ENCODE measurements around the gene ZHX3. TPM values are rescaled to one million over a fixed set of nuclear protein-coding genes. Genes with fewer than 3 reads are reported as not detected.

ZHX3 gene
- total RNA-seq, 1 experiment from 2014 or later = 24.6 TPM

DNA sequence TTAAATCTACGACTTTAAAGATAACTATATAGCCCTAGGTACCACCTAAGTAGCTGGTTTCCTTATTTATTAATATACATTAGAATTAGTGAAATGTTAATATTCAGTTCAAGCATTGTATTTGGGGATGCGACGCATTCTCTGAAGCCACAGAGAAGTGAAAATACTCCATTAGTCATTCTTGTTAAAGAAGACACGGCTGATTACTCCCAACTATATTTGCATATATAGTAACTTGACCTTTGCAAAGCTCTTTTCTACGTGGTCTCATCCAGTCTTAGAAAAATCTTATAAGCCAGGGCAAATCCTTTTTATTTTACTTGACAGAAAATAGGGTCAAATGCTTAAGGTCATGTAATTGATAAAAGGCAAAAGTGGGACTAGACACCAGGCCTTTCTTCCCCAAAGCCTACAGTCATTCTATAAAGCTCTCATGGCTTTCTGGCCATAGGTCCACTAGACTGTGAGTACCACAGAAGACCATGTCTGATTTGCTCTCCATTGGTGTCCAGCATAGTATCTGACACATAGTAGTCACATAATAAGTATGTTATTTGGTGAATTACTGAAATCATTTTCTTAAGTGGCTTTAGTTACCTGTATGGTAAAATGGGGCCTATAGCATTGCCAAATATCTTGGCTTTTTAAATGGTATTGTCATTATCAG lies 11.3 kb downstream of the ZHX3 start:
- Histone ChIP-seq H3K9me3 (no peaks in the 10 kb centered on the region), H3K27me3 (replicated peaks; ENCODE audit: control insufficient read depth, insufficient read depth, low read length) (no peaks in the 10 kb centered on the region), H3K4me3 (ENCODE audit: low read depth, low read length) (no peak overlapping the region), H3K36me3 (ENCODE audit: control insufficient read depth, insufficient read depth, low read length) (no peaks in the 10 kb centered on the region), H3K4me1 (peaks cover 7% of the 10 kb centered on the region; the same call in 1 of the 2 replicates)
- Mint-ChIP-seq H3K27ac (ENCODE audit: unreplicated experiment) (no peak overlapping the region), H3K4me1 (ENCODE audit: low read depth, unreplicated experiment) (no peaks in the 10 kb centered on the region), H3K27me3 (ENCODE audit: insufficient read depth, unreplicated experiment) (no peaks in the 10 kb centered on the region), H3K9me3 (ENCODE audit: unreplicated experiment) (no peaks in the 10 kb centered on the region), H3K4me3 (ENCODE audit: unreplicated experiment) (no peak overlapping the region), H3K36me3 (ENCODE audit: insufficient read depth, unreplicated experiment) (no peaks in the 10 kb centered on the region)
- intact Hi-C loops (cut with micrococcal nuclease; ENCODE audit: unreplicated experiment) = no loop called here
- CTCF ChIA-PET = interaction anchor here (1.0 kb wide), 1 partner anchor 133 kb away, joined by 3 read pairs; no protein-coding TSS in a partner anchor
- no peak for DNase-seq
- BruUV-seq (replicated peaks) = no TSS peak
- POLR2A ChIA-PET = no interaction called here
- TF ChIP-seq, protein P1, sequence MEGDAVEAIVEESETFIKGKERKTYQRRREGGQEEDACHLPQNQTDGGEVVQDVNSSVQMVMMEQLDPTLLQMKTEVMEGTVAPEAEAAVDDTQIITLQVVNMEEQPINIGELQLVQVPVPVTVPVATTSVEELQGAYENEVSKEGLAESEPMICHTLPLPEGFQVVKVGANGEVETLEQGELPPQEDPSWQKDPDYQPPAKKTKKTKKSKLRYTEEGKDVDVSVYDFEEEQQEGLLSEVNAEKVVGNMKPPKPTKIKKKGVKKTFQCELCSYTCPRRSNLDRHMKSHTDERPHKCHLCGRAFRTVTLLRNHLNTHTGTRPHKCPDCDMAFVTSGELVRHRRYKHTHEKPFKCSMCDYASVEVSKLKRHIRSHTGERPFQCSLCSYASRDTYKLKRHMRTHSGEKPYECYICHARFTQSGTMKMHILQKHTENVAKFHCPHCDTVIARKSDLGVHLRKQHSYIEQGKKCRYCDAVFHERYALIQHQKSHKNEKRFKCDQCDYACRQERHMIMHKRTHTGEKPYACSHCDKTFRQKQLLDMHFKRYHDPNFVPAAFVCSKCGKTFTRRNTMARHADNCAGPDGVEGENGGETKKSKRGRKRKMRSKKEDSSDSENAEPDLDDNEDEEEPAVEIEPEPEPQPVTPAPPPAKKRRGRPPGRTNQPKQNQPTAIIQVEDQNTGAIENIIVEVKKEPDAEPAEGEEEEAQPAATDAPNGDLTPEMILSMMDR (IDR thresholded peaks at IDR 0.05; ENCODE audit: insufficient read depth in 1 of 2, low read depth in 1 of 2, low read length in 1 of 2, severe bottlenecking in 1 of 2, unreplicated experiment in 1 of 2) = no peak

- Mint-ChIP-seq H3K9me3 (ENCODE audit: unreplicated experiment) (no peaks in the 10 kb centered on the region), H3K27ac (ENCODE audit: unreplicated experiment) (no peak overlapping the region), H3K4me3 (ENCODE audit: unreplicated experiment) (no peak overlapping the region), H3K36me3 (ENCODE audit: insufficient read depth, unreplicated experiment) (no peaks in the 10 kb centered on the region), H3K27me3 (ENCODE audit: insufficient read depth, unreplicated experiment) (no peaks in the 10 kb centered on the region), H3K4me1 (ENCODE audit: low read depth, unreplicated experiment) (no peaks in the 10 kb centered on the region)
- peaks cover 7% of the 10 kb centered on the region; the same call in 1 of the 2 replicates for H3K4me1 ChIP-seq
- H3K9me3 ChIP-seq = no peaks in the 10 kb centered on the region
- intact Hi-C loops (cut with micrococcal nuclease; ENCODE audit: unreplicated experiment) = no loop called here
- ChIA-PET CTCF (no interaction called here), POLR2A (no interaction called here)
- TF ChIP-seq, protein P1 (IDR thresholded peaks at IDR 0.05; ENCODE audit: insufficient read depth in 1 of 2, low read depth in 1 of 2, low read length in 1 of 2, severe bottlenecking in 1 of 2, unreplicated experiment in 1 of 2) = no peak
- H3K4me3 ChIP-seq (ENCODE audit: low read depth, low read length) = no peak overlapping the region
- H3K27me3 ChIP-seq (replicated peaks; ENCODE audit: control insufficient read depth, insufficient read depth, low read length) = no peaks in the 10 kb centered on the region
- BruUV-seq (replicated peaks) = no TSS peak
- H3K36me3 ChIP-seq (ENCODE audit: control insufficient read depth, insufficient read depth, low read length) = no peaks in the 10 kb centered on the region
- no peak for DNase-seq
These were observed 13.0 kb downstream of the ZHX3 start for GRCh38 chr20:41304424-41305079.

DNA sequence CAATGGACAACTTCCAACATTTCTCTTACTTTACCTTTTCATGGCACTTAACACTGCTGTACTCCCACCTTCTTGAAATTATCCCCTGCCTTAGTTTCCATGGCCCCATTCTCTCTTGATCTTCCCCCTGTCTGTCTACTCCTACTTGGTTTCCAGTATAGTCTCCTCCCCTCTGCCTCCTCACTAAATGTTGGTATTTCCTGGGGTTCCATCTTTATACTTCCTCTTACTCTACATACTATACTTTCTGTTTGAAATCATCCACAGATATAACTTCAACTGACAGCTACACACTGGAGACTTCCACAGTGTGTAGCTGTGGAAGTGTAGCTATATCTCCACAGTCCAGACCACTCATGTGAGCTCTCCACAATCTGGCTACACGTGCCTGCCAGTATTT lies 13.5 kb downstream of the ZHX3 start:
- TF ChIP-seq, protein P1 (IDR thresholded peaks at IDR 0.05; ENCODE audit: insufficient read depth in 1 of 2, low read depth in 1 of 2, low read length in 1 of 2, severe bottlenecking in 1 of 2, unreplicated experiment in 1 of 2) = no peak
- intact Hi-C loops (cut with micrococcal nuclease; ENCODE audit: unreplicated experiment) = no loop called here
- Histone ChIP-seq H3K36me3 (ENCODE audit: control insufficient read depth, insufficient read depth, low read length) (no peaks in the 10 kb centered on the region), H3K4me3 (ENCODE audit: low read depth, low read length) (no peak overlapping the region), H3K4me1 (peaks cover 7% of the 10 kb centered on the region; the same call in 1 of the 2 replicates), H3K27me3 (replicated peaks; ENCODE audit: control insufficient read depth, insufficient read depth, low read length) (no peaks in the 10 kb centered on the region), H3K9me3 (no peaks in the 10 kb centered on the region)
- Mint-ChIP-seq H3K36me3 (ENCODE audit: insufficient read depth, unreplicated experiment) (no peaks in the 10 kb centered on the region), H3K4me3 (ENCODE audit: unreplicated experiment) (no peak overlapping the region), H3K27ac (ENCODE audit: unreplicated experiment) (no peak overlapping the region), H3K9me3 (ENCODE audit: unreplicated experiment) (no peaks in the 10 kb centered on the region), H3K4me1 (ENCODE audit: low read depth, unreplicated experiment) (no peaks in the 10 kb centered on the region), H3K27me3 (ENCODE audit: insufficient read depth, unreplicated experiment) (no peaks in the 10 kb centered on the region)
- ChIA-PET POLR2A (no interaction called here), CTCF (no interaction called here)
- no TSS peak for BruUV-seq (replicated peaks)
- DNase-seq = no peak
